ENCODE results near the gene SIDT2.
"Not testable (repeated sequence)": the region's sequence is repeated elsewhere in the genome, so short reads cannot be mapped to it uniquely, and the experiment has no call there.

SIDT2 gene

GRCh38 chr11:117172724-117173421 is 5.7 kb upstream of the SIDT2 start:
- no peak for DNase-seq

- no peak for DNase-seq
Observed at GRCh38 chr11:117175104-117175503, 3.4 kb upstream of the SIDT2 start.

- DNase-seq: no peak
Observed at GRCh38 chr11:117175781-117176180, 2.8 kb upstream of the SIDT2 start.

DNA sequence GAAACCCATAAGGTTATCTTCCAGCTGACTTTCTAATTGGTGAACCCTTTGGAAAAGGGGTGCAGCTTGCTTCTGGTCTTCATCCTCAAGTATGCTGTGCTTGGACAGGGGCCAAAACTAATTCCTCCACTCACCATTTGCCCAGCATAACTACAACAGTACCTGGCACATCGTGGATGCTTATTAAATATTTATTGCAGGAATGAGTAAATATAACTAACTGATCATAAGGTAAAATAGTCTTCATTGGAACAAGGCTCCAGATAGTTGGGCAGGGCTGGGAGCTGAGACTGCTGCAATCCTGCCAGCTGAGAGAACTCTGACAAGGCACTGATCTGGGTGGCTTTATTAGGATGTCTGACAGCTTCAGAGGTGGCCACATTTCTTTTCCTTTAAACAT is 2.4 kb upstream of the SIDT2 start:
- no peak for DNase-seq

DNA sequence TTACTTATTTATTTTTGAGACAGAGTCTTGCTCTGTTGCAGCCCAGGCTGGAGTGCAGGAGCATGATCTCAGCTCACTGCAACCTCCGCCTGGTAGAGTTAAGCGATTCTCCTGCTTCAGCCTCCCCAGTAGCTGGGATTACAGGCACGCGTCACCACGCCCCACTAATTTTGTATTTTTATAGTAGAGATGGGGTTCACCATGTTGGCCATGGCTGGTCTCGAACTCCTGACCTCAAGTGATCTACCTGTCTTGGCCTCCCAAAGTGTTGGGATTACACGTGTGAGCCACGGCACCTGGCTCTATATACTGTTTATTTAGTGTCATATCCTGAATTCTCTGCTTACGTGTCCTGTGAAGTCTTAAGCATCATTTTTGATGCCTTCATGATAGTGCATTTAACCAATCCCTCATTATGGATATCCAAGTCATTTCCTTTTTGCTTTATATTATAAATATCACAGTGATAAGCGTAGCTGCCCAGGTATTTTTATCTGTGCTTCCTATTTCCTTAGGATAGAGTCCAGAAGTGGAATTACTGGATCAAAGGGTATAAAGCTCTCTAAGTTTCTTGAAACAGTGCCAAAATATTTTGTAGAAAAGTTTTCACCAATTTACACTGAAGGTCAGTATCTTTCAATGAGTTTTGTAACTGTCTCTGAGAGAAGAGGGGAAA is 871 bp upstream of the SIDT2 start:
- no peak for DNase-seq

DNA sequence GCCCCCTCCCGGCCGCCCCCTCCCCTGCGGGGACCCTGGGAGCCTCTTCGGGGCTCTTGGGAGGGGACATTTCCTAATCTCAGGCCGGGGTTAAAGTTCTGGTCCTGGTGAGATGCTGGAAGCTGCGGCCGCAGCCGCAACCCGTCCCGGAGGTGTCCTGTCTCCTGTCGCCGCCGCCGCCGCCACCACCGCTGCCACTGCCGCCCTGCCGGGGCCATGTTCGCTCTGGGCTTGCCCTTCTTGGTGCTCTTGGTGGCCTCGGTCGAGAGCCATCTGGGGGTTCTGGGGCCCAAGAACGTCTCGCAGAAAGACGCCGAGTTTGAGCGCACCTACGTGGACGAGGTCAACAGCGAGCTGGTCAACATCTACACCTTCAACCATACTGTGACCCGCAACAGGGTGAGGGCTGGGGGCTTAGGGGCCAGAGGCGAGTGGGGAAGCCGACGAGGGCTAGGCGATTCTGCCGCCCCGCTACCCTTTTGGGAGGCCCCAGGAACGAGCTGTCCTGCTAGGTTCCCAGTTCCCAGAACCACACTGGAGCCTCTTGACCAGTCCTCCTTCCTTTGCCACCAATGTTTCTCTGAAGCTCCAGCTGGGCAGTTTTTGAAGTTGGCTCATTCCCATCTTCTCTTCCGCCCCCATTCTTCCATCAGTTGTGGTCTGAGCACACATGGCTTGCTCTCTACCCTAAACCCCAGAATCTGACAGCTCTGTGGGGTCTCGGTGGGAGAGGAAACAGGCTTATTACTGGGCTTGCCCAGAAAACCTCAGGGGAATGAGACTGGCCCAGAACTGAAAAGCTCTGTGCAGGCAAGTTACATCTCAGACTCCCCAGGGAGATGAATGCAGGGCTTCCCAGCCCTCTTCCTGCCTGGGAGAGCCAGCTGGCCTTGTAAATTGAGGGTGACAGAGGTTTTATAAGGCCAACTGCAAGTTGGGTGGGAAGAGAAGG is 781 bp downstream of the SIDT2 start:
- peak; percentile 48 for DNase-seq

DNA sequence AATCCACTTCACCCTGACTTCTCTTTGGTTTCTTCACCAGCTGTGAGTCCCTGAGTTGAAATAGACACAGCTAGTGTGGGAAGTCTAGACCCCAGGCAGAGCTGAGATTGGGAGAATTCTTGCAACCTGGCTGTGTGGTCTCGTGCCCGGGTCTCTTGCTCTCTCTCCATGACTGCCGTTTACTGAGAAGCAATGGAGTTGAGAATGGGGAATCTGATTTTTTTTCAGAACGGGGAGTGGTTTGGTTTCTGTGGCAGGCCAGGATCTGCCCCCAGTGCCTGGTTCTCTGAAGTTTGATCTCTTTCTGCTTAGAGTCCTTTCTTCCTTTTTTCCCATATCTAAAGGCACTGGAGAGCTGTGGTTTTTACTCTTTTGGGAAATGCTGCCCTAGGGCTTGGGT is 1.5 kb downstream of the SIDT2 start:
- no peak for DNase-seq

DNA sequence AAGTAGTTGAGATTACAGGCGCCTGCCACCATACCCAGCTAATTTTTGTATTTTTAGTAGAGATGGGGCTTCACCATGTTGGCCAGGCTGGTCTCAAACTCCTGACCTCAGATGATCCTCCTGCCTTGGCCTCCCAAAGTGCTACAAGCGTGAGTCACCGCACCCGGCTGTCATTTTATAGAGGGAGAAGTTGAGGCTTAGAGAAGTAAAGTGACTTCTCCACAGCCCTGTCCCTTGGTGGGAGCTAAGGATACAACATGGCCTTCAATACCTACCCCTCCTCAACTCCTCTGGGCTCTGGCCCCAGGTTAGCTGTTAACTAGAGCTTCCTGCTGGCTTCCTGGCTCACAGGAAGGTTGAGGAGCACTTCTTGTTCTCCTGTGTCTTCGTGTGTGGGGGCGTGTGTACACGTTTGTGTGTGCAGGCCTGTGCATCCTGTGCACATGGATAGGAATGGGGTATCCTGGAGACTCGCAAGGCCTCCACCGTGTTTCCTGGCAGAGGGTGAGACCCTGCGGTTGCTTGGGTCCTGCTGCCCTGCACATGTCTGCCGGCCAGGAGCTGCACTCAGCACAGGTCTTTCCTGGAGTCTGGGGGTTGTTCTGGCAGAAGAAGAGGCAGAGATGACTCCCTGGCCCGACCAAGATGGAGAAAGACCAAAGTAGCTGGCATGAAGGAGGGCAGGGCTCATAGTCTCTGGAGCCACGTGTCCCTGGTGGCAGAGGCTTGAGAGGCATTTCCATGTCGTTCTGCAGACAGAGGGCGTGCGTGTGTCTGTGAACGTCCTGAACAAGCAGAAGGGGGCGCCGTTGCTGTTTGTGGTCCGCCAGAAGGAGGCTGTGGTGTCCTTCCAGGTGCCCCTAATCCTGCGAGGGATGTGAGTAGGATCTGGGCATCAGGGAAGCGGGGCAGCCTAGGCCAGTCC is 2.4 kb downstream of the SIDT2 start:
- peak; percentile 73 for DNase-seq

DNA sequence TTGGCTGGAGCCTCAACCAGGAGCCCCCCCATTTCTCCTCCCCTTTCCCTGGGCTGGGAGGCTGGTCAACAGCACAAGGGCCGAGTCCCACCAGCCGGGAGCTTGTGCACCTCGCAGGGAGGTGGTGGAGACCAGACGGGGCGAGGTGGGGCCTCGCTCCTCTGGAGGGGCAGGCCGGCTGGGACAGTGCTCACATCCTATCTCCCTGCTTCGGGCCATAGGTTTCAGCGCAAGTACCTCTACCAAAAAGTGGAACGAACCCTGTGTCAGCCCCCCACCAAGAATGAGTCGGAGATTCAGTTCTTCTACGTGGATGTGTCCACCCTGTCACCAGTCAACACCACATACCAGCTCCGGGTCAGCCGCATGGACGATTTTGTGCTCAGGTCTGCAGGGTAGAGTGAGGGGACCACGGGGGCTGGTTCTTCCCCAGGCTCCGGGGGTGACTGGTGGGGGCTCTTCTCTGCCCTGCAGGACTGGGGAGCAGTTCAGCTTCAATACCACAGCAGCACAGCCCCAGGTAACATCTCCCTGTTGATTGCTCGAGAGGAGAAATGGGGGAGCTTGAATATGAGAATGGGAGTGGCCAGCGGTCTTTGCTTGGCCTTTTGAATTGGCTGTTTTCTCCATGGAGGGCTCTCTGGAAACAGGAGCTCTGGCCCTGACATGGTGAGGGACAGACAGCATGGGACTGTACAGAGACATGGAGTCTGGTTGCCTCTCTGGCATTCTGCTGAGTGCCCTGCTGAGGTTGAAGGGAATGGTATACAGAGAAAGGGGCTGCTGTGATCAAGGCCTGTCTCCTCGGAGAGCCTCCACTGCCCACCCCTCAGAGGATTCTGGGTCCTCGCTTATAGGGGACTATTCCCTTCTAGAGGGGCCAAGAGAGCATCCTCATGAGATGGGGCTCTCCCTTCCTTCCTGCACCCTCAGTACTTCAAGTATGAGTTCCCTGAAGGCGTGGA is 3.3 kb downstream of the SIDT2 start:
- DNase-seq: no peak

GRCh38 chr11:117182551-117182935 is 4.0 kb downstream of the SIDT2 start:
- no peak for DNase-seq

- not testable (repeated sequence) for DNase-seq
Observed at GRCh38 chr11:117183178-117183577, 4.6 kb downstream of the SIDT2 start.

DNA sequence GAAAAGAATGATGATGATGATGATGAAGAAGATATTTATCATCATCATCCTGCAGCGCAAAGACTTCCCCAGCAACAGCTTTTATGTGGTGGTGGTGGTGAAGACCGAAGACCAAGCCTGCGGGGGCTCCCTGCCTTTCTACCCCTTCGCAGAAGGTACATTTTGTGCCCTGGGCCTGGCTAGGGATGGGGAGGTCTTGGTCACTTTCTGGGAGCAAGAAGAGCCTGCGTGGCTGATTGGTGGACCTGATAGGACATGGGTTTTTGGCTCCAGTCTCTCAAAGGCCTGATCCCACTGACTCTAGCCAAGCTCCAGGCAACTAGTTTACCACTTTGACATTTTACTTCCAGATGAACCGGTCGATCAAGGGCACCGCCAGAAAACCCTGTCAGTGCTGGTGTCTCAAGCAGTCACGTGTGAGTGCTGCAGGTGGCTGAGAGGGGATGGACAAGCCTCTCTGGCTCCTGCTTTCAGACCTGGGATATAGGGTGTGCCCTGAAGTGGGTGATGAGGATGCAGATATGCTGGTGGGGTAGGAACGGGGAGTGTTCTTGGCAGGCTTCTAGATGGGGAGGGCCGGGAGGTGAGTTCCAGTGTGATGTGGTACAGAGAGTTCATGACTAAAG is 5.3 kb downstream of the SIDT2 start:
- no peak for DNase-seq

GRCh38 chr11:117185736-117186430 is 7.3 kb downstream of the SIDT2 start:
- DNase-seq: peak; percentile 22

DNA sequence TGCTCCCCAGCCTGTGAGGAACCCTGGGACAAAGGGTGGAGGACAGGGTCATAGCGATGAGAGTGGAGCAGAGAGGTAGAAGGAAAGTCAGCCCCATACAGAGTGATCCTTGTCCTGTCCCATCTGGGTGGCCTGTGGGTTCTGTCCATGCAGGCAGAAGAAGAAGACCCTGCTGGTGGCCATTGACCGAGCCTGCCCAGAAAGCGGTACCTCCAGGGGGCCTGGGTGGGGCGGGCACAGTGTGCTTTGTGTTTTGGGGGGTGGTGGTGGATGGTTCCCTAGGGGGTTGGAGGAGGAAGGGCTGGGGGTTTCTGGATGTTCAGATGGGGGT is 7.9 kb downstream of the SIDT2 start:
- no peak for DNase-seq

- DNase-seq: no peak
Observed at GRCh38 chr11:117187007-117187406, 8.5 kb downstream of the SIDT2 start.

DNA sequence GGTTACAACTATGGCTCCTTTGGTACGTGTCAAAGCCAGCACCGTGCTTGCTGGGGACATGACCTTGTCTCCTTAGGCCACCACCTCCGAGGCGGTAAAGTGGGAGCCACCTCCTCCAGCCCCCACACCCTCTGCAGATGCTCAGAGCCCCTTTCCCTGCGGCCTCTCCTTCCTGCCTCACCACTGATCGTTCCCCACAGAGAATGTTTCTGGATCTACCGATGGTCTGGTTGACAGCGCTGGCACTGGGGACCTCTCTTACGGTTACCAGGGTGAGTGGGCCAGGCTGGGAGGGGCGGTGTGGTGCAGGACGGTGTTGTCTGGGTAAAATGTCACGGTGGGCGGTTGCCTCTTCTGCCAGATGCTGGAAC is 8.9 kb downstream of the SIDT2 start:
- no peak for DNase-seq

GRCh38 chr11:117187799-117188481 is 9.4 kb downstream of the SIDT2 start:
- DNase-seq: no peak

GRCh38 chr11:117188620-117189081 is 10.1 kb downstream of the SIDT2 start:
- no peak for DNase-seq

GRCh38 chr11:117189191-117189940 is 10.8 kb downstream of the SIDT2 start:
- DNase-seq: peak; percentile 78

All from CD4-positive, alpha-beta T cell treated with Interferon gamma for 1 hour (primary cell).